Activated T-helper 1 cell treated with Interleukin-2 at 50 U/mL for 16 hours (primary cell): ENCODE measurements around the gene SLC10A7.

Source experiments
- DNase-seq: peaks from one replicate; pipeline ENCODE4 v3.0.0-alpha.2; 2020; ENCODE audit warnings: low read depth

The SLC10A7 gene

GRCh38 chr4:146349306-146349705 lies 172.4 kb downstream of the SLC10A7 start:
- DNase-seq: no peak

GRCh38 chr4:146347822-146348221 lies 173.9 kb downstream of the SLC10A7 start:
- DNase-seq: no peak

- DNase-seq: no peak
These were observed 175.5 kb downstream of the SLC10A7 start for GRCh38 chr4:146346276-146346675.

GRCh38 chr4:146343776-146344175 lies 178.0 kb downstream of the SLC10A7 start:
- no peak for DNase-seq

GRCh38 chr4:146343199-146343598 lies 178.5 kb downstream of the SLC10A7 start:
- no peak for DNase-seq

- DNase-seq: no peak
These were observed 179.0 kb downstream of the SLC10A7 start for GRCh38 chr4:146342600-146343192.

GRCh38 chr4:146340798-146341197 lies 180.9 kb downstream of the SLC10A7 start:
- no peak for DNase-seq

GRCh38 chr4:146338512-146338911 lies 183.2 kb downstream of the SLC10A7 start:
- DNase-seq: no peak

GRCh38 chr4:146336410-146336807 lies 185.3 kb downstream of the SLC10A7 start:
- no peak for DNase-seq

GRCh38 chr4:146335763-146336409 lies 185.9 kb downstream of the SLC10A7 start:
- no peak for DNase-seq

- no peak for DNase-seq
These were observed 186.8 kb downstream of the SLC10A7 start for GRCh38 chr4:146334862-146335449.

- no peak for DNase-seq
These were observed 187.9 kb downstream of the SLC10A7 start for GRCh38 chr4:146333895-146334262.

GRCh38 chr4:146333187-146333894 lies 188.4 kb downstream of the SLC10A7 start:
- no peak for DNase-seq

GRCh38 chr4:146330392-146330791 lies 191.3 kb downstream of the SLC10A7 start:
- DNase-seq: no peak

GRCh38 chr4:146329050-146329716 lies 192.6 kb downstream of the SLC10A7 start:
- no peak for DNase-seq

GRCh38 chr4:146327859-146328650 lies 193.7 kb downstream of the SLC10A7 start:
- no peak for DNase-seq

- DNase-seq: no peak
These were observed 202.8 kb downstream of the SLC10A7 start for GRCh38 chr4:146318894-146319293.

- DNase-seq: no peak
These were observed 204.0 kb downstream of the SLC10A7 start for GRCh38 chr4:146317783-146318182.

- no peak for DNase-seq
These were observed 206.6 kb downstream of the SLC10A7 start for GRCh38 chr4:146315184-146315583.

- DNase-seq: no peak
These were observed 210.3 kb downstream of the SLC10A7 start for GRCh38 chr4:146311238-146311970.
